HepG2 (cell line): ENCODE results near the gene M1AP. TPM values are rescaled to one million over a fixed set of nuclear protein-coding genes. Genes with fewer than 3 reads are reported as not detected.

Experiments used
- ATF5 ChIP-seq: sonication (generic); formaldehyde crosslinking; IDR thresholded peaks from 2 replicates; pipeline ENCODE4 v1.4.0; 2020; ENCODE audit warnings: mild to moderate bottlenecking, low read depth, missing genetic modification reagents
- CENPX ChIP-seq: sonication (generic); formaldehyde crosslinking; IDR thresholded peaks from 2 replicates; pipeline ENCODE4 v1.9.0; 2021; ENCODE audit warnings: mild to moderate bottlenecking, missing genetic modification reagents, moderate library complexity
- GFI1 ChIP-seq: sonication (generic); formaldehyde crosslinking; IDR thresholded peaks from 2 replicates; pipeline ENCODE4 v1.5.0; 2020; ENCODE audit warnings: missing genetic modification reagents, mild to moderate bottlenecking, borderline replicate concordance
- MXD3 ChIP-seq: IDR thresholded peaks from 2 replicates; pipeline ENCODE4 v1.6.1; 2016; ENCODE audit warnings: mild to moderate bottlenecking, missing biosample characterization, missing genetic modification reagents
- RNF219 ChIP-seq: sonication (generic); formaldehyde crosslinking; IDR thresholded peaks from 2 replicates; pipeline ENCODE4 v1.5.0; 2020; ENCODE audit warnings: mild to moderate bottlenecking, missing genetic modification reagents
- TGIF2 ChIP-seq: IDR thresholded peaks from 2 replicates; pipeline ENCODE4 v1.6.1; 2016; ENCODE audit warnings: control low read depth, missing compliant biosample characterization
- ZBTB38 ChIP-seq: sonication (generic); formaldehyde crosslinking; IDR thresholded peaks from 2 replicates; pipeline ENCODE4 v1.5.1; 2020; ENCODE audit warnings: mild to moderate bottlenecking, missing genetic modification reagents
- ZNF576 ChIP-seq: sonication (generic); formaldehyde crosslinking; IDR thresholded peaks from 2 replicates; pipeline ENCODE4 v1.4.0; 2020; ENCODE audit warnings: mild to moderate bottlenecking, missing genetic modification reagents
- ZNF646 ChIP-seq: sonication (generic); formaldehyde crosslinking; IDR thresholded peaks from 2 replicates; pipeline ENCODE4 v1.9.0; 2021; ENCODE audit warnings: mild to moderate bottlenecking, missing genetic modification reagents
- ZNF691 ChIP-seq: sonication (generic); formaldehyde crosslinking; IDR thresholded peaks from 2 replicates; pipeline ENCODE4 v1.4.0; 2020; ENCODE audit warnings: missing genetic modification reagents, low read depth, mild to moderate bottlenecking, borderline replicate concordance
- ZNF781 ChIP-seq: sonication (generic); formaldehyde crosslinking; IDR thresholded peaks from 2 replicates; pipeline ENCODE4 v1.5.1; 2020; ENCODE audit warnings: borderline replicate concordance, mild to moderate bottlenecking, missing genetic modification reagents; ENCODE audit errors: not compliant biosample characterization
- polyA plus RNA-seq, 8 experiments: library from polyadenylated mRNA; depleted of rRNA in 3 of 8; stranded (reverse) in 7 of 8; unstranded in 1 of 8; fragments of >200 nt; fragmentation: Illumina TruSeq in 4 of 8; extraction: Trizol in 4 of 8; gene quantifications; 2 replicates each; pipeline versions ENCODE4 v1.2.1 to v1.2.3, GENCODE V29; 2011 to 2016; ENCODE audit warnings: low read depth in 4 of 8, missing spikeins in 1 of 8, mixed read lengths in 1 of 8; ENCODE audit not compliant: insufficient read depth in 1 of 8
- total RNA-seq, 5 experiments: library from RNA; depleted of rRNA; stranded (reverse); fragments of >200 nt; fragmentation: Illumina TruSeq; extraction: Trizol; gene quantifications; 2 replicates each; pipeline ENCODE4 v1.2.3, GENCODE V29; 2016; ENCODE audit warnings: low read depth in 1 of 5

The M1AP gene
- total and polyA plus RNA-seq, 2 of the 13 experiments (the other 11 are each of a cell fraction or from before 2014, with no cell fraction given): not detected

GRCh38 chr2:74515981-74516633, 132.0 kb downstream of the M1AP start (continued):
- no peak for TF ChIP-seq RNF219 (CRISPR knock-in tag)
- TF ChIP-seq ZNF576 (CRISPR knock-in tag): no peak
- no peak for TF ChIP-seq ATF5
- peak; percentile 17; the same call in 1 of the 2 replicates for TF ChIP-seq ZBTB38 (CRISPR knock-in tag)
- no peak for TF ChIP-seq GFI1 (CRISPR knock-in tag)
- TF ChIP-seq MXD3 (CRISPR knock-in tag): no peak
- no peak for TF ChIP-seq TGIF2
- TF ChIP-seq CENPX (CRISPR knock-in tag): no peak
- TF ChIP-seq ZNF781 (CRISPR knock-in tag): no peak
- TF ChIP-seq ZNF646 (CRISPR knock-in tag): no peak
- no peak for TF ChIP-seq ZNF691 (CRISPR knock-in tag)
- TF ChIP-seq, all 625 proteins: peak for 7
